ENCODE results near the gene GNG12. TPM values are rescaled to one million over a fixed set of nuclear protein-coding genes. Genes with fewer than 3 reads are reported as not detected.

Gene GNG12
- total RNA-seq, 4 donors from 2014 or later = 17.9 to 24.5 (median 22.1) TPM

- H3K4me1 ChIP-seq = no peaks in the 10 kb centered on the region
- H3K4me3 ChIP-seq = no peak overlapping the region
- no peak overlapping the region for H3K27ac ChIP-seq
- DNase-seq (no peak), ATAC-seq (no peak)
- H3K9me3 ChIP-seq = no peaks in the 10 kb centered on the region
- in situ Hi-C loops (cut with MboI; ENCODE audit: low sequenced_read_pairs in 4 of 4) = loop anchor here in 2 of 4 donors (10.0 to 25.0 kb wide), 2 partner anchors 63 to 475 kb away; no protein-coding TSS in a partner anchor
- H3K27me3 ChIP-seq = no peaks in the 10 kb centered on the region
- TF ChIP-seq POLR2A (IDR thresholded peaks at IDR 0.05) (no peak), CTCF (IDR thresholded peaks at IDR 0.05 in 4 of 5, conservative IDR thresholded peaks at IDR 0.05 in 1 of 5) (no peak)
- no peaks in the 10 kb centered on the region for H3K36me3 ChIP-seq
- intact Hi-C loops (cut with DNase I; ENCODE audit: low total_unique reads) = no loop called here
Measured at GRCh38 chr1:67861856-67862516, 28.7 kb upstream of the GNG12 start.

GRCh38 chr1:67860776-67861175 lies 27.5 kb upstream of the GNG12 start:
- in situ Hi-C loops (cut with MboI; ENCODE audit: low sequenced_read_pairs in 4 of 4) = loop anchor here in 2 of 4 donors (10.0 to 25.0 kb wide), 2 partner anchors 64 to 477 kb away; no protein-coding TSS in a partner anchor

GRCh38 chr1:67856921-67857320 lies 23.7 kb upstream of the GNG12 start:
- TF ChIP-seq POLR2A (IDR thresholded peaks at IDR 0.05) (no peak), CTCF (IDR thresholded peaks at IDR 0.05 in 4 of 5, conservative IDR thresholded peaks at IDR 0.05 in 1 of 5) (no peak)
- intact Hi-C loops (cut with DNase I; ENCODE audit: low total_unique reads) = loop anchor here (10.0 kb wide), 1 partner anchor 488 kb away; no protein-coding TSS in a partner anchor
- in situ Hi-C loops (cut with MboI; ENCODE audit: low sequenced_read_pairs in 4 of 4) = loop anchor here in 2 of 4 donors (10.0 to 25.0 kb wide), 2 partner anchors 248 to 480 kb away; no protein-coding TSS in a partner anchor
- Histone ChIP-seq H3K27ac (no peak overlapping the region), H3K4me3 (no peak overlapping the region), H3K36me3 (no peaks in the 10 kb centered on the region), H3K27me3 (no peaks in the 10 kb centered on the region), H3K9me3 (no peaks in the 10 kb centered on the region), H3K4me1 (no peaks in the 10 kb centered on the region)
- ATAC-seq = no peak
- DNase-seq = no peak

More at GRCh38 chr1:67860776-67861175, 27.5 kb upstream of the GNG12 start:
- H3K36me3 ChIP-seq = no peaks in the 10 kb centered on the region
- no peaks in the 10 kb centered on the region for H3K4me1 ChIP-seq
- H3K9me3 ChIP-seq = no peaks in the 10 kb centered on the region
- ATAC-seq = no peak
- no peak for DNase-seq
- no peak overlapping the region for H3K4me3 ChIP-seq
- TF ChIP-seq CTCF (IDR thresholded peaks at IDR 0.05 in 4 of 5, conservative IDR thresholded peaks at IDR 0.05 in 1 of 5) (no peak), POLR2A (IDR thresholded peaks at IDR 0.05) (no peak)
- no peak overlapping the region for H3K27ac ChIP-seq
- intact Hi-C loops (cut with DNase I; ENCODE audit: low total_unique reads) = no loop called here
- no peaks in the 10 kb centered on the region for H3K27me3 ChIP-seq

GRCh38 chr1:67855961-67856360 lies 22.7 kb upstream of the GNG12 start:
- no peak for TF ChIP-seq CTCF (IDR thresholded peaks at IDR 0.05 in 4 of 5, conservative IDR thresholded peaks at IDR 0.05 in 1 of 5)
- TF ChIP-seq POLR2A (IDR thresholded peaks at IDR 0.05) = no peak
- H3K4me1 ChIP-seq = peaks cover 0 to under 1% of the 10 kb centered on the region in 2 donors
- DNase-seq = no peak
- ATAC-seq = no peak
- no peaks in the 10 kb centered on the region for H3K36me3 ChIP-seq
- H3K27ac ChIP-seq = no peak overlapping the region
- intact Hi-C loops (cut with DNase I; ENCODE audit: low total_unique reads) = loop anchor here (10.0 kb wide), 1 partner anchor 489 kb away; no protein-coding TSS in a partner anchor
- no peak overlapping the region for H3K4me3 ChIP-seq
- no peaks in the 10 kb centered on the region for H3K9me3 ChIP-seq
- no peaks in the 10 kb centered on the region for H3K27me3 ChIP-seq
- in situ Hi-C loops (cut with MboI; ENCODE audit: low sequenced_read_pairs in 4 of 4) = loop anchor here in 2 of 4 donors (10.0 to 25.0 kb wide), 2 partner anchors 249 to 481 kb away; no protein-coding TSS in a partner anchor
